GM19395 (cell line): ENCODE results near the gene FUT9.

ENCODE experiments used
- ATAC-seq: cut with Tn5 transposase; IDR thresholded peaks from one replicate; pipeline ENCODE4 v1.9.1; 2021; ENCODE audit warnings: mild to moderate bottlenecking, moderate library complexity; ENCODE audit not compliant: unreplicated experiment

FUT9 gene

DNA sequence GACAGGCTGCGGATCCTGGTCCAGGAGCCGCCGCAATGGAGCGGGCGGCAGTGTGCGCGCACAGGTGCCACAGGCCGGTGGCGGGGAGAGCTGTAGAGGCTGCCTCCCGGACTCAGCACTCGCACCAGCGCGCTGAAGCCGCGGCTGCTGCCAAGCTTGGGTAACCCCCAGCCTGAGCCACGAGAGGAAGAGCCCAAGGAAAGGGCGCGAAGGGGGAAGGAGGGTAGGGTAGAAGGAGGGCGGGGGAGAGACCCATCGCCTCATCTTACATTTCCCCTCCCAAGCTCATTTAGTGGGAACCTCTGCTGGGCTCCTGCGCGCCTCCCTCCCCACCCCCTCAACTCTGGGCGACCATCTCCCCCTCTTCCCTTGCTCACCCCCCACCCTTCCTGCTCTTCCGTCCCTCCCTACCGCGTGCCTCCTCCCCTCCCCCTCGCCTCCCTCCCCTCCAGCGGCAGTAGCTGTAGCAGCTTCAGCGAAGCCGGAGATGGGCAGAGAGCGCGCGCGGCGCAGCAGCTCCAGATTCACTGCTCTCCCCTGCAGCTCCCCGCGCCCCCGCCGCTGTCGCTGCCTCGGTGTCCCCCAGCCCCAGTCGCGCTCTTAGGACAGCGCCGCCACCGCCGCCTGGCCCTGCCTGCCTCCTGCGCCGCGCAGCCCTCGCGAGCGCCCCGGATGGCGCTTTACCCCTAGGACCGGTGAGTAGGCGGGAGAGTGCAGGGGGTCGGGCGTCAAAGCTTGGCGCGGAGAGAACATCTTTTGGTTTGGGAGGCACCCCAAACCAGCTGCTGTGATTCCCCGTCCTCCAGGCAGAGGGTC lies at the start of gene FUT9:
Gene FUT9, plus strand, starts transcription at position 457 of the 816 bp plus-strand sequence. CDS start 187,182 bp downstream, outside the sequence.
- no peak for ATAC-seq

DNA sequence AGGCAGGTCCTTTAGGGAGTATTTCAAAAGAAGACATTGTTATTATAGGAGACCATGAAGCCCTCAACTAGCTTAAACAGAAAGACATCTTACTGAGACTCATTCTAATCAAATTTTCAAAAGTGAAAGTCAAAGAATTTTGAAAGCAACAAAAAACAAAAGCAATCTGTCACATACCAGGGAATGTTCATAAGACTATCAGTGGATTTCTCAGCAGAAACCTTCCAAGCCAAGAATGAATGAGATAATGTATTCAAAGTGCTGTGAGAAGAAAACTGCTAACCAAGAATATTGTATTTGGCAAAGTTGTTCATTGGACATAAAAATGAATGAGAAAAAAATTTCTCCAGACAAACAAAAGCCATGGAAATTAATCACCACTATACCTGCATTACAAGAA lies 48.2 kb upstream of the FUT9 start:
- no peak for ATAC-seq

- ATAC-seq, result no peak
Observed at GRCh38 chr6:95973976-95974375, 41.8 kb upstream of the FUT9 start.

- ATAC-seq, result no peak
Observed at GRCh38 chr6:95978230-95978629, 37.5 kb upstream of the FUT9 start.

DNA sequence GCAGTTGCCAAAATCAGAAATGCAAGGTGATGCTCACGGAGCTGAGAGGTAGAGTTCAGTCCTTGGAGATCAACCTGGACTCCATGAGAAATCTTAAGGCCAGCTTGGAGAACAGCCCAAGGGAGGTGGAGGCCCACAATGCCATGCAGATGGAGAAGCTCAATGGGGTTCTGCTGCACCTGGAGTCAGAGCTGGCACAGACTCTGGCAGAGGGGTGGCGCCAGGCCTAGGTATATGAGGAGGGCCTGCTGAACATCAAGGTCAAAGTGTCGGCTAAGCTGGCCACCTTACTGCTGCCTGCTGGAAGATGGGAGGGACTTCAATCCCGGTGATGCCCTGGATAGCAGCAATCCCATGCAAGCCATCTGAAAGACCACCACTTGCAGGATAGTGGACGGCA lies 23.9 kb upstream of the FUT9 start:
- ATAC-seq, result no peak

- ATAC-seq, result no peak
Observed at GRCh38 chr6:95994151-95994550, 21.6 kb upstream of the FUT9 start.

DNA sequence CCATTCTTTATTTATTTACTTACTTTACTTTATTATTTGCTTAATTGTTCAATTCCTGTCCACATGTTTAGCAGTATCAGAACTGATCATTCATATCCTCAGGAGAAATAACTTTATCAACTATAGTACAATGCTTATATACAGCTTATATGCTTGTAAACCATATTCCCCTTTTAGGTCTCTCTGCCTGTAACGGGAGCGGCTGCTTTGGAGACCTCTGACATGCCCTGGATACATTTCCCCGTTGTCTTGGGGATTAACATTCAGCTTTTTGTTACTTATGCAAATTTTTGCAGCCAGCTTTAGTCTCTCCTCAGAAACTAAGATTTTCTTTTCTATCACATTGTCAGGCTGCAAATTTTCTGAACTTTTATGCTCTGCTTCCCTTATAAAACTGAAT lies 17.6 kb upstream of the FUT9 start:
- no peak for ATAC-seq

DNA sequence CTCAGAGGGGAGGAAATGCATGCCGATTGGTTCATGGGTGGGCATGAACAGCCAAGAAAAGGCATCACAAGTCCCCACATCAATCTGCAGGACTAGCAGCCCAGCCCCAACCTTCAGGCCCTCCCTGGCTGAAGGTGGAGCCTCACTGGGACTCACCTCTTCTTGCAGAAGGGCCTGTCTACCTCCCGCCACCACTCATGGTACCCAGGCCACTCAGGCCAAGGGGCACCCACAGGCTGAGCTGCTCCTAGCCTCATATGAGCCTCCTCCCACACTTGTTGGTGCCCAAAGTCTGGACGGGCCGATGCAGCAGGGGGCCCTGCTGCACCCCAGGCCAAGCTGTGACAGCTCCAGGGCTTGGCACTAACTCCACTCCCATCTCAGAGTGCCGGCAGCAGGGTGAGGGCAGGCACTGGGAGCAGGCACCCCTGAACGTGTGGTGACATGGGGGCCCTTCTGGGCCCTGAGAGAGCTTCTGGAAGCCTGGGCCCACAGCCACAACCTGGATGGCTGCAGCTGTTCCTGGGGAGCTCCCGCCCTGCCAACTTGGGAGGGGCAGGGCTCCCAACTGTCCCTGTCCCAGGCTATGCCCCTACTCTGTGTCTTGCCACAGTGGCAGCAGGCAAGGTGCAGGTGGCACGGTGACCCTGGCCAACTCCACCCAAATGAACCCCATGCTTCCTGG lies 13.7 kb upstream of the FUT9 start:
- ATAC-seq, result no peak

DNA sequence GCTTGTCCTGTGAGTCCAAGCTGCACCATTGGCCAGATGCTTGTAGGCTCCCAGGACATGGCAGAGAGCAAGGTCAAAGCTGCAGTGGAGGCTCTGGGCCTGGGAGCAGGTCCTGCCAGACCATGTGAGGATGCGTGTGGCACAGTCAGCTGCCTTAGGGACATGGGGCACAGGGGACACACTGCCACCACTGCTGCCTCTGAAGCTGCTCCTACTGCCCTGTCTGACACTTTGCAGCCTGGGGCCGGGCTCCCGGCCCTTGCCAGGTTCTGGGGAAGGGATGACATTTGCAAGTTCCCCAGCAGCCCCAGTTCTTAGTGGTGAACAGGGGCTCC lies 13.2 kb upstream of the FUT9 start:
- no peak for ATAC-seq

DNA sequence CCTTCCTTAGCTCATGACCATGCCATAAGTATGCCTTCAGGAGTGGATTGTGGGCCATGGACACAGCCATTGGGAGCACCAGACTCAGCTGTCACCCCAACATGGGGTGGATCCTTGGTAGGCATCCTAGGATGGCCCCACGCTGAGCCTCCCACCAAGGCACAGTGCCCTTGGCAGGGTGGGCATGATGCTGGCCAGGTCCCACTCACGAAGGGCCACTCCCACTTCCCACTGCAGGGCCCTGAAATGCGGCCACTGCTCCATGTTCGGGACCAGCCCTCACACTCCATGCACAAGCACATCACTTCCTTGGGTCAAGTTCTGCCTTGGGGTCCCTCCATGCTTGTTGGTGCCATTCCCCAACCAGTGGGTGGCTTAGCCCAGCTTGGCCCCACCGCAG lies 12.9 kb upstream of the FUT9 start:
- no peak for ATAC-seq

GRCh38 chr6:96007663-96008062 lies 8.1 kb upstream of the FUT9 start:
- no peak for ATAC-seq

DNA sequence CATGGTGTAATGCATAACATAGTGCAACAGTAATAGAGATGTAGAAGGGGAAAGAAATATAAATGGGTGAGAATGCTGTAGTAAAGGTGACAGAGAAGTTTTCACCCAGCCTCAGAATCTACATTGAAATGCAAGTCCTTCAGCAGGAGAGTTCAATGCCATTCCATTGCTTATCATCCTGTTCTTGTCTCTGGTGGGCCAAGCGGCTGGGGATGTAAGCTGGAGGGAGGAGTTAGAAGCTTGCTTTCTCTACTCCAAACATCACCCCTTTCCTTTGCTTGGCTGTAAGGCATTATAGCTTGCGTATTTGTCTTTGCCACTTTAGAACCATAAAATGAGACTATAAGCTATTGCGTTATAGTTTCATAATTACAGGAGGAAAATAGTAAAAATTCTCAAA lies 2.2 kb upstream of the FUT9 start:
- no peak for ATAC-seq

GRCh38 chr6:96014846-96015517 lies 792 bp upstream of the FUT9 start:
- no peak for ATAC-seq

DNA sequence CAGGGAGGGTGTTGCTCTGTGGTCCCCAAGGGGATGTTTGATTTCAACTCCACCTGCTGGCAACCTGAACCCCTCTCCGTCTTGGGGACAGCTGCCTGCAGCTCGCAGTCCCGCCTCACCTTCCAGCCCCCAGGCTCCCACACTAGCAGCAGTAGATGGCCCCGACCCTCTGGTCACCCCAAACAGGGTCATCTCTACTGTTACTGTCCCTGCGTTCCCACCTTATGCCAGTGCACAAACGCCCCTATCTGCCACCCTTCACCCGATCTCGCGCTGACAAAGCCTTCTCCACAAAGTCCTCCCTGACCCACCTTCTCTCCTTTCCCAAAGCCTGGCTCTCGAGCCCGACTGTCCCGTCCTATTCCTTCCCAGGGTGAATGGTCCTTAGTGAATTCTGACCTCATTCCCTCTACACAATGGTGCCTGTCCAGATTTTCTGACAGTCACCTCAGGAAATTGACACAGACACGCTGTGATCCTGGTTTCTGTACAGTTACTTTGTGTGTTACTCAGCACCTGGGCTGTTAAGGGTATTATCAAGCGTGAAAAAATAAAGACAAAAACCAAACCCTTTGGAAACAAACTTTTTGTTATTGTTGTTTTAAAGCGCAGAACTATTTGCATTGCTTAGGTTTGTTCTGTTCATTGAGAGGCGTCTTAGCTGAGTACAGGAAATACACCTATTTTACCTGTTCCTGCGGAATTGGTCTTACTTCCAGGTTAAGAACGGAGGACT lies 728 bp downstream of the FUT9 start:
- no peak for ATAC-seq

DNA sequence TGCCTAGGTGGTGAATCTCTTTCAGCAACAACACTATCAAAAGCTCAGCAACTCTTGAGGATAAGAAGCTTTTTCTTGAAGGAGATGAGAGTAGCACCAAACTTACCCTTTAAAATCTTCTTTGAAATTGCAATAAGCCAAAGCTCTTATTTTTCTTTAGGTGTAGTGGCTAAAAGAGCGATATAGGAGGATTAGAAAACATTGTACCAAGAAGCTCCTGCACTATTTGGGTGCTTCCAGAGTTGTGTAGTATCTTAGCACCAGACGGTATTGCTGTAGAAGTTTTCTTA lies 1.2 kb downstream of the FUT9 start:
- no peak for ATAC-seq

DNA sequence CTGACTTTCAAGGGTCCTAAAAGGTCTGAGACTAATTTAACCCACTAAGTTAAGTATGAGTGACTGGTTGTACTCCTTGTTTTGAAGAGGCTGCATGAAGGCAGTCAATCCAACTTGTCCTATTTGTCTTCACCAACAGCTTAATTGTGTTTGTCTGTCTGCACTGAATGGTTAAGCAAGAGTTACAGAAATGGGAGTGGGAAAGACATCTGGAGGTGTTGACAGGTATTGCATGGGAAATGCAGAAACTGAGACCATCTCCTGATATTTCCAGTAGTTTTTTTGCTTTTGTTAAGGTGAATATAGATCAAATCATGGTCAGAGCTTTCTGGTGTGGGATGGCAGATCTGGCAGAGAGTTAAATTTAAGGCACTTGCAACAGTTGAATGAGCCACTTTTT lies 6.5 kb downstream of the FUT9 start:
- ATAC-seq, result no peak

- no peak for ATAC-seq
Observed at GRCh38 chr6:96032661-96033060, 16.9 kb downstream of the FUT9 start.

DNA sequence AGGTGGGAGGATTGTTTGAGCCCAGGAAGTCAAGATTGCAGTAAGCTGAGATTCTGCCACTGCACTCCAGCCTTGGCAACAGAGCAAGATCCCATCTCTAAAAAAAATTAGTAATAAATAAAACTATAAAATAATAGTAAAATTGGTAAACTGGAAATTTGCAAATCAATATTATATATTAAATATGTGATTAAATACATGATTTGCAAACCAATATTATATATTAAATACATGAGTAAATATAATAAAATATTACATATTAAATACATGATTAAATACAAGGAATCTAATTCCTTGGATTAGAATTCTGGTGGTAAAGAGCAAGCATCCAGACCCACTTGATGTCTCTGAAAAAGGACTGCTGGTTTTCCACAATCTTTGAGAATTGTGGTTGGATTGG lies 35.8 kb downstream of the FUT9 start:
- no peak for ATAC-seq

GRCh38 chr6:96058082-96058481 lies 42.3 kb downstream of the FUT9 start:
- ATAC-seq, result no peak

- ATAC-seq, result no peak
Observed at GRCh38 chr6:96059586-96059985, 43.8 kb downstream of the FUT9 start.

GRCh38 chr6:96060249-96060648 lies 44.5 kb downstream of the FUT9 start:
- no peak for ATAC-seq

DNA sequence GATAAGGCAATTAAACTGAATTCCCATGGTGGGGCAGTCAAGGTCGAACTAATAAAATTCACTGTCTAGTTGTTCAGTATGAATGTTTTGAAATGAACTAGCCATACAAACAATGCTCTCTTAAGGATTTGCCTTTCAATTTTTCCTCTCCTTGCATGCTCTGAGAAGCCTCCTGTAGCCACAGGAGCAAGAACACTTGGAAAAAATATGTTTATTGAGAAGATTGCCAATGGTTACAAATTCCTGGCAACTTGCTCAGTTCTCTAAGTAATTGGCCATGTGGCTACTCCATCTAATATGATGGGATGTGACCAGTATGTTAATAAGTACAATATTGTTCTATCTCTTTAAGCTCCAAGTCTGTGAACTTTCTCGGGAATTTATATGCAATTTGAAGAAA lies 49.4 kb downstream of the FUT9 start:
- no peak for ATAC-seq
